Activated CD4-positive, alpha-beta T cell treated with anti-CD3 and anti-CD28 coated beads, Interleukin-2, amount 10 ng/mL, durations not matched to agents 24 days and 14 days (primary cell): ENCODE results near the gene NOD1. TPM values are rescaled to one million over a fixed set of nuclear protein-coding genes. Genes with fewer than 3 reads are reported as not detected.

ENCODE experiments used
- DNase-seq: peaks from one replicate; pipeline ENCODE4 v3.0.0; 2022
- H3K27ac Mint-ChIP-seq: one replicate; pipeline ENCODE4 v1.8.0; 2022; ENCODE audit warnings: mild to moderate bottlenecking, mixed read lengths
- H3K27me3 Mint-ChIP-seq: one replicate; pipeline ENCODE4 v1.8.0; 2022; ENCODE audit warnings: mixed read lengths
- H3K36me3 Mint-ChIP-seq: one replicate; pipeline ENCODE4 v1.8.0; 2022; ENCODE audit warnings: low read depth, mild to moderate bottlenecking, mixed read lengths
- H3K4me1 Mint-ChIP-seq: one replicate; pipeline ENCODE4 v1.8.0; 2021; ENCODE audit warnings: mixed read lengths
- H3K4me3 Mint-ChIP-seq: one replicate; pipeline ENCODE4 v1.8.0; 2022; ENCODE audit warnings: mild to moderate bottlenecking, moderate library complexity, mixed read lengths
- H3K9me3 Mint-ChIP-seq: one replicate; pipeline ENCODE4 v1.8.0; 2021; ENCODE audit warnings: mixed read lengths
- intact Hi-C: fragments of 100-400 bp; cut with micrococcal nuclease; formaldehyde crosslinking; loops from one replicate; pipeline ENCODE4 v1.15.1; 2023
- total RNA-seq: library from RNA; stranded (reverse); gene quantifications from 2 replicates; pipeline ENCODE4 v1.2.3, GENCODE V29; 2022

The NOD1 gene
- total RNA-seq, 1 donor from 2014 or later: 12.9 TPM

GRCh38 chr7:30470163-30470770, 8.3 kb downstream of the NOD1 start:
- no peak for DNase-seq
- H3K36me3 Mint-ChIP-seq: peaks cover 27% of the 10 kb centered on the region
- intact Hi-C loops: loop anchor here (1.0 kb wide), 1 partner anchor 8 kb away; the partner anchor contains the start of gene NOD1
- peak overlapping the region; percentile 55 for H3K27ac Mint-ChIP-seq
- H3K4me1 Mint-ChIP-seq: peaks cover 71% of the 10 kb centered on the region
- H3K4me3 Mint-ChIP-seq: peak overlapping the region; percentile 13
- no peaks in the 10 kb centered on the region for H3K27me3 Mint-ChIP-seq
- H3K9me3 Mint-ChIP-seq: no peaks in the 10 kb centered on the region

- Mint-ChIP-seq H3K27ac (no peak overlapping the region), H3K4me1 (peaks cover 70% of the 10 kb centered on the region), H3K4me3 (no peak overlapping the region), H3K9me3 (no peaks in the 10 kb centered on the region), H3K27me3 (no peaks in the 10 kb centered on the region), H3K36me3 (peaks cover 22% of the 10 kb centered on the region)
- intact Hi-C loops: no loop called here
- no peak for DNase-seq
Measured at GRCh38 chr7:30469303-30469702, 9.3 kb downstream of the NOD1 start.

GRCh38 chr7:30468791-30469190, 9.8 kb downstream of the NOD1 start:
- Mint-ChIP-seq H3K4me1 (peaks cover 65% of the 10 kb centered on the region), H3K27ac (no peak overlapping the region), H3K4me3 (no peak overlapping the region), H3K27me3 (no peaks in the 10 kb centered on the region), H3K9me3 (no peaks in the 10 kb centered on the region), H3K36me3 (peaks cover 20% of the 10 kb centered on the region)
- intact Hi-C loops: no loop called here
- DNase-seq: no peak

GRCh38 chr7:30468041-30468440, 10.5 kb downstream of the NOD1 start:
- Mint-ChIP-seq H3K4me3 (no peak overlapping the region), H3K27ac (no peak overlapping the region), H3K27me3 (no peaks in the 10 kb centered on the region), H3K9me3 (no peaks in the 10 kb centered on the region), H3K36me3 (peaks cover 16% of the 10 kb centered on the region), H3K4me1 (peaks cover 58% of the 10 kb centered on the region)
- intact Hi-C loops: no loop called here
- DNase-seq: no peak

- Mint-ChIP-seq H3K9me3 (no peaks in the 10 kb centered on the region), H3K27ac (no peak overlapping the region), H3K36me3 (peaks cover 14% of the 10 kb centered on the region), H3K4me3 (no peak overlapping the region), H3K27me3 (no peaks in the 10 kb centered on the region), H3K4me1 (peaks cover 51% of the 10 kb centered on the region)
- intact Hi-C loops: no loop called here
- DNase-seq: no peak
Measured at GRCh38 chr7:30467271-30467670, 11.3 kb downstream of the NOD1 start.

GRCh38 chr7:30466266-30466665, 12.3 kb downstream of the NOD1 start:
- H3K27me3 Mint-ChIP-seq: no peaks in the 10 kb centered on the region
- H3K4me3 Mint-ChIP-seq: no peak overlapping the region
- H3K36me3 Mint-ChIP-seq: peaks cover 14% of the 10 kb centered on the region
- H3K27ac Mint-ChIP-seq: no peak overlapping the region
- no peak for DNase-seq
- peaks cover 41% of the 10 kb centered on the region for H3K4me1 Mint-ChIP-seq
- H3K9me3 Mint-ChIP-seq: no peaks in the 10 kb centered on the region
- intact Hi-C loops: no loop called here

GRCh38 chr7:30465811-30466180, 12.8 kb downstream of the NOD1 start:
- no peak overlapping the region for H3K4me3 Mint-ChIP-seq
- H3K4me1 Mint-ChIP-seq: peaks cover 37% of the 10 kb centered on the region
- DNase-seq: no peak
- H3K27me3 Mint-ChIP-seq: no peaks in the 10 kb centered on the region
- no peaks in the 10 kb centered on the region for H3K9me3 Mint-ChIP-seq
- peaks cover 14% of the 10 kb centered on the region for H3K36me3 Mint-ChIP-seq
- intact Hi-C loops: no loop called here
- H3K27ac Mint-ChIP-seq: no peak overlapping the region

- Mint-ChIP-seq H3K4me3 (no peak overlapping the region), H3K4me1 (peaks cover 31% of the 10 kb centered on the region), H3K27me3 (no peaks in the 10 kb centered on the region), H3K27ac (peak overlapping the region; percentile 77), H3K9me3 (no peaks in the 10 kb centered on the region), H3K36me3 (peaks cover 14% of the 10 kb centered on the region)
- DNase-seq: no peak
- intact Hi-C loops: no loop called here
Measured at GRCh38 chr7:30465046-30465810, 13.4 kb downstream of the NOD1 start.

- H3K9me3 Mint-ChIP-seq: no peaks in the 10 kb centered on the region
- H3K36me3 Mint-ChIP-seq: peaks cover 17% of the 10 kb centered on the region
- peaks cover 26% of the 10 kb centered on the region for H3K4me1 Mint-ChIP-seq
- H3K27me3 Mint-ChIP-seq: no peaks in the 10 kb centered on the region
- no peak overlapping the region for H3K4me3 Mint-ChIP-seq
- no peak for DNase-seq
- H3K27ac Mint-ChIP-seq: no peak overlapping the region
- intact Hi-C loops: no loop called here
Measured at GRCh38 chr7:30464231-30464671, 14.3 kb downstream of the NOD1 start.

- H3K27ac Mint-ChIP-seq: no peak overlapping the region
- DNase-seq: no peak
- no peaks in the 10 kb centered on the region for H3K27me3 Mint-ChIP-seq
- peaks cover 23% of the 10 kb centered on the region for H3K4me1 Mint-ChIP-seq
- H3K4me3 Mint-ChIP-seq: no peak overlapping the region
- intact Hi-C loops: no loop called here
- H3K9me3 Mint-ChIP-seq: no peaks in the 10 kb centered on the region
- H3K36me3 Mint-ChIP-seq: peaks cover 16% of the 10 kb centered on the region
Measured at GRCh38 chr7:30463405-30464145, 15.0 kb downstream of the NOD1 start.

GRCh38 chr7:30462179-30462578, 16.4 kb downstream of the NOD1 start:
- intact Hi-C loops: no loop called here
- H3K4me1 Mint-ChIP-seq: peaks cover 13% of the 10 kb centered on the region
- no peaks in the 10 kb centered on the region for H3K9me3 Mint-ChIP-seq
- H3K4me3 Mint-ChIP-seq: no peak overlapping the region
- peaks cover 15% of the 10 kb centered on the region for H3K36me3 Mint-ChIP-seq
- no peak overlapping the region for H3K27ac Mint-ChIP-seq
- DNase-seq: no peak
- no peaks in the 10 kb centered on the region for H3K27me3 Mint-ChIP-seq

GRCh38 chr7:30460246-30460633, 18.3 kb downstream of the NOD1 start:
- H3K4me1 Mint-ChIP-seq: peaks cover 5% of the 10 kb centered on the region
- H3K36me3 Mint-ChIP-seq: peaks cover 21% of the 10 kb centered on the region
- H3K4me3 Mint-ChIP-seq: no peak overlapping the region
- no peaks in the 10 kb centered on the region for H3K27me3 Mint-ChIP-seq
- H3K9me3 Mint-ChIP-seq: no peaks in the 10 kb centered on the region
- intact Hi-C loops: no loop called here
- no peak overlapping the region for H3K27ac Mint-ChIP-seq
- DNase-seq: no peak

GRCh38 chr7:30459591-30460245, 18.9 kb downstream of the NOD1 start:
- H3K36me3 Mint-ChIP-seq: peaks cover 21% of the 10 kb centered on the region
- H3K27me3 Mint-ChIP-seq: no peaks in the 10 kb centered on the region
- no peak for DNase-seq
- H3K4me3 Mint-ChIP-seq: no peak overlapping the region
- H3K9me3 Mint-ChIP-seq: no peaks in the 10 kb centered on the region
- no peak overlapping the region for H3K27ac Mint-ChIP-seq
- H3K4me1 Mint-ChIP-seq: no peaks in the 10 kb centered on the region
- intact Hi-C loops: no loop called here

GRCh38 chr7:30458311-30458710, 20.3 kb downstream of the NOD1 start:
- Mint-ChIP-seq H3K27me3 (no peaks in the 10 kb centered on the region), H3K27ac (no peak overlapping the region), H3K9me3 (no peaks in the 10 kb centered on the region), H3K4me1 (no peaks in the 10 kb centered on the region), H3K4me3 (no peak overlapping the region), H3K36me3 (peaks cover 26% of the 10 kb centered on the region)
- DNase-seq: no peak
- intact Hi-C loops: no loop called here
